NB4 (cell line): ENCODE measurements around the gene CETP.

Source experiments
- CTCF ChIP-seq: IDR thresholded peaks from one replicate; pipeline ENCODE4 v1.5.1; 2012; ENCODE audit warnings: low read depth, low read length
- MYC ChIP-seq: IDR thresholded peaks from 2 replicates; pipeline ENCODE4 v1.6.1; 2011; ENCODE audit warnings: low read depth, low read length

DNA sequence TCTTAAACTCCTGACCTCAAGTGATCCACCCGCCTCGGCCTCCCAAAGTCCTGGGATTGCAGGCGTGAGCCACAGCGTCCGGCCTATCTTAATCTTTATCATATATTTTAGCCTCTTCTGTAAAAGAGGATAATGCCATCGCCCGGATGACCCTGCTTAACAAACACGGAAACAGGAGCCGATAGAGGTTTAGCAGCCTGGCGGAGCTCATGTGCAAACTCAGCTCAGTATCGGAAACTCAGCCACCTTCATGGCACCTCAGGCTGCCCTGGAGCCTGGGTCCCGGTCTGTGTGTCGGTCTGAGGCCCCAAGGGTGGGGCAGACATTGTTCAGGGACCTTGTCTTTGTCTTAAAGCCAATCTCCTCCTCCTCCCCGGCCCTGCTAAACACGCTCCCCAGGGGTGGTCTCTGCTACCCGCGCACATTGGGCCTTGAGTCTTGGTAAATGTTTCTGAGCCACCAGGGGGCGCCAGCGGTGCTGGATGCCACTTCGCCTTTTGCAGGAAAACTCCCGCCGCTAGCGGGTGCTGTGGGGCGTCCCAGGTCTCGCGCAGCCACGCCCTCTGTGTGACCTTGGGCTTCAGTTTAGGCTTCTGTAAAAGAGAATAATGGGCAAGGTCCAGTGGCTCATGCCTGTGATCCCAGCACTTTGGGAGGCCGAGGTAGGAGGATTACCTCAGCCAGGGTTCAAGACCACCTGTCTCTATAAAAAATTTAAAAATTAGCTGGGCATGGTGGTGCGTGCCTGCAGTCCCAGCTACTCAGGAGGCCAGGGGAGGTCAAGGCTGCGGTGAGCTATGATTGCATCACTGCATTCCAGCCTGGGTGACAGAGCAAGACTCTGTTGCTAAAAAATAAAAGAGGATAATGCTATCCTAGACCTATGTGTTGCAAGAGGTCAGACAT lies 2.7 kb downstream of the CETP start:
- TF ChIP-seq CTCF = peak; percentile 99
- peak; percentile 14; the same call in 1 of the 2 replicates for TF ChIP-seq MYC
